Measurements from ENCODE around the gene MYLK.

- TF ChIP-seq NR2C2 (IDR thresholded peaks at IDR 0.05; ENCODE audit: borderline replicate concordance, control insufficient read depth, insufficient read length, low read depth) (no peak), REST (IDR thresholded peaks at IDR 0.05; ENCODE audit: low read depth, low read length) (no peak), ZNF24 (IDR thresholded peaks at IDR 0.05) (no peak), POLR2A (IDR thresholded peaks at IDR 0.05; ENCODE audit: low read depth, low read length) (no peak), SKIL (IDR thresholded peaks at IDR 0.05; ENCODE audit: low read depth, poor library complexity, severe bottlenecking) (no peak), YBX1 (IDR thresholded peaks at IDR 0.05) (no peak), EP300 (IDR thresholded peaks at IDR 0.05; ENCODE audit: borderline replicate concordance in 1 of 2, control insufficient read depth in 1 of 2, low read depth in 2 of 2, low read length in 2 of 2) (no peak), SP1 (IDR thresholded peaks at IDR 0.05; ENCODE audit: low read depth, low read length) (no peak), USF1 (IDR thresholded peaks at IDR 0.05; ENCODE audit: borderline replicate concordance, extremely low read length, insufficient read depth, low read depth, low read length) (no peak), POLR2AphosphoS5 (IDR thresholded peaks at IDR 0.05; ENCODE audit: low read length) (no peak), ESRRA (IDR thresholded peaks at IDR 0.05; ENCODE audit: low read length) (no peak)
- TF ChIP-seq, protein P1, sequence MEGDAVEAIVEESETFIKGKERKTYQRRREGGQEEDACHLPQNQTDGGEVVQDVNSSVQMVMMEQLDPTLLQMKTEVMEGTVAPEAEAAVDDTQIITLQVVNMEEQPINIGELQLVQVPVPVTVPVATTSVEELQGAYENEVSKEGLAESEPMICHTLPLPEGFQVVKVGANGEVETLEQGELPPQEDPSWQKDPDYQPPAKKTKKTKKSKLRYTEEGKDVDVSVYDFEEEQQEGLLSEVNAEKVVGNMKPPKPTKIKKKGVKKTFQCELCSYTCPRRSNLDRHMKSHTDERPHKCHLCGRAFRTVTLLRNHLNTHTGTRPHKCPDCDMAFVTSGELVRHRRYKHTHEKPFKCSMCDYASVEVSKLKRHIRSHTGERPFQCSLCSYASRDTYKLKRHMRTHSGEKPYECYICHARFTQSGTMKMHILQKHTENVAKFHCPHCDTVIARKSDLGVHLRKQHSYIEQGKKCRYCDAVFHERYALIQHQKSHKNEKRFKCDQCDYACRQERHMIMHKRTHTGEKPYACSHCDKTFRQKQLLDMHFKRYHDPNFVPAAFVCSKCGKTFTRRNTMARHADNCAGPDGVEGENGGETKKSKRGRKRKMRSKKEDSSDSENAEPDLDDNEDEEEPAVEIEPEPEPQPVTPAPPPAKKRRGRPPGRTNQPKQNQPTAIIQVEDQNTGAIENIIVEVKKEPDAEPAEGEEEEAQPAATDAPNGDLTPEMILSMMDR (IDR thresholded peaks at IDR 0.05 in 2 of 3, conservative IDR thresholded peaks at IDR 0.05 in 1 of 3; ENCODE audit: control insufficient read depth in 2 of 3, extremely low read depth in 1 of 3, insufficient read depth in 1 of 3, low read depth in 3 of 3, low read length in 3 of 3) = no peak
These were observed 243.2 kb downstream of the MYLK start for GRCh38 chr3:123640740-123641462.
